ENCODE results near the gene KCNIP2.

Gene KCNIP2

GRCh38 chr10:101843032-101844021, at the start of gene KCNIP2:
Gene KCNIP2 (minus strand): TSS chr10:101843800. CDS start chr10:101843568, 232 bp downstream.
- peak; percentile 47 for DNase-seq (ENCODE audit: low read depth, low spot score)
- no peaks in the 10 kb centered on the region for H3K9me3 ChIP-seq (ENCODE audit: insufficient read depth, low read length)
- H3K9ac ChIP-seq (ENCODE audit: insufficient read length, low read depth), result no peak within 1 kb of the TSS
- peaks cover 13% of the 10 kb centered on the region for H3K4me1 ChIP-seq (ENCODE audit: insufficient read depth, insufficient read length)
- H3K27me3 ChIP-seq (ENCODE audit: insufficient read depth, insufficient read length), result peaks cover 22% of the 10 kb centered on the region
- H3K4me3 ChIP-seq (ENCODE audit: insufficient read length, low read depth), result peak within 1 kb of the TSS; percentile 15
- no peaks in the 10 kb centered on the region for H3K36me3 ChIP-seq (ENCODE audit: insufficient read depth, insufficient read length, low read length)
- no peak for TF ChIP-seq YY1 (IDR thresholded peaks at IDR 0.05; ENCODE audit: insufficient read depth, insufficient read length)
- no peak for TF ChIP-seq SUZ12 (IDR thresholded peaks at IDR 0.05; ENCODE audit: extremely low read depth, insufficient read depth, insufficient read length)
- no peak for TF ChIP-seq ZNF274 (IDR thresholded peaks at IDR 0.05; ENCODE audit: low read depth, low read length)

DNA sequence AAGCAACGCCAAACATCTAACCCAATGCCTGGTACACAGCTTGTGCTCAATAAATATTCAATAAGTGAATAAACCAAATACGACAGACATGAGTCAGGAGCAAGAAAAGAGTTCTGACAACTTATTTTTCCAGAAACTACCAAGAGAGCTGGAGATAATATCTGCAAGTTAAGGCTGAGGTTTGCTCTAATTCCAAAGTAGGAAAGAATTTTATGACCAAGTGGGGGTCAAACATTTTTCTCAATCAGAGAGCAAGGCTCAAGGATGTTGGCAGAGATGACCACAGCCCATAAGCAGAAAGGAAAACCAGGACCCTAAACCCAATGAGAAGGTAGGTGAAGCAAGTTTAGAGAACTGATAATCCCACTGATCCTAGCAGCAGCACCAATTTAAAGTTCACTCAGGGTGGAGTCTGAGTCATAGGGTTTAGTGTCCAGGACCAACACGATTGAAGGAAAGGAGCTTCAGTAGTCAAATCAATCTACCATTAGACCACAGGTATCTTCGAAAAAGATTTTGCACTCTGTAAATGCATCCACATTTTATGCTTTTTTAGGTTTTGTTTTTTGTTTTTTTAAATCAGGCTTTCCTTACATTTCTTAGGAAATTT, 49.3 kb upstream of the KCNIP2 start:
- DNase-seq (ENCODE audit: low read depth, low spot score), result no peak
- Histone ChIP-seq H3K9ac (ENCODE audit: insufficient read length, low read depth) (no peak overlapping the region), H3K9me3 (ENCODE audit: insufficient read depth, low read length) (no peaks in the 10 kb centered on the region), H3K4me3 (ENCODE audit: insufficient read length, low read depth) (no peak overlapping the region), H3K4me1 (ENCODE audit: insufficient read depth, insufficient read length) (no peaks in the 10 kb centered on the region), H3K27me3 (ENCODE audit: insufficient read depth, insufficient read length) (no peaks in the 10 kb centered on the region), H3K36me3 (ENCODE audit: insufficient read depth, insufficient read length, low read length) (no peaks in the 10 kb centered on the region)
- TF ChIP-seq SUZ12 (IDR thresholded peaks at IDR 0.05; ENCODE audit: extremely low read depth, insufficient read depth, insufficient read length) (no peak), ZNF274 (IDR thresholded peaks at IDR 0.05; ENCODE audit: low read depth, low read length) (no peak), YY1 (IDR thresholded peaks at IDR 0.05; ENCODE audit: insufficient read depth, insufficient read length) (no peak)

- Histone ChIP-seq H3K4me3 (ENCODE audit: insufficient read length, low read depth) (no peak overlapping the region), H3K36me3 (ENCODE audit: insufficient read depth, insufficient read length, low read length) (no peaks in the 10 kb centered on the region), H3K9ac (ENCODE audit: insufficient read length, low read depth) (no peak overlapping the region), H3K4me1 (ENCODE audit: insufficient read depth, insufficient read length) (no peaks in the 10 kb centered on the region), H3K27me3 (ENCODE audit: insufficient read depth, insufficient read length) (no peaks in the 10 kb centered on the region), H3K9me3 (ENCODE audit: insufficient read depth, low read length) (no peaks in the 10 kb centered on the region)
- TF ChIP-seq ZNF274 (IDR thresholded peaks at IDR 0.05; ENCODE audit: low read depth, low read length) (no peak), YY1 (IDR thresholded peaks at IDR 0.05; ENCODE audit: insufficient read depth, insufficient read length) (no peak), SUZ12 (IDR thresholded peaks at IDR 0.05; ENCODE audit: extremely low read depth, insufficient read depth, insufficient read length) (no peak)
- DNase-seq (ENCODE audit: low read depth, low spot score), result peak; percentile 46
Measured at GRCh38 chr10:101889256-101890210, 45.9 kb upstream of the KCNIP2 start.

DNA sequence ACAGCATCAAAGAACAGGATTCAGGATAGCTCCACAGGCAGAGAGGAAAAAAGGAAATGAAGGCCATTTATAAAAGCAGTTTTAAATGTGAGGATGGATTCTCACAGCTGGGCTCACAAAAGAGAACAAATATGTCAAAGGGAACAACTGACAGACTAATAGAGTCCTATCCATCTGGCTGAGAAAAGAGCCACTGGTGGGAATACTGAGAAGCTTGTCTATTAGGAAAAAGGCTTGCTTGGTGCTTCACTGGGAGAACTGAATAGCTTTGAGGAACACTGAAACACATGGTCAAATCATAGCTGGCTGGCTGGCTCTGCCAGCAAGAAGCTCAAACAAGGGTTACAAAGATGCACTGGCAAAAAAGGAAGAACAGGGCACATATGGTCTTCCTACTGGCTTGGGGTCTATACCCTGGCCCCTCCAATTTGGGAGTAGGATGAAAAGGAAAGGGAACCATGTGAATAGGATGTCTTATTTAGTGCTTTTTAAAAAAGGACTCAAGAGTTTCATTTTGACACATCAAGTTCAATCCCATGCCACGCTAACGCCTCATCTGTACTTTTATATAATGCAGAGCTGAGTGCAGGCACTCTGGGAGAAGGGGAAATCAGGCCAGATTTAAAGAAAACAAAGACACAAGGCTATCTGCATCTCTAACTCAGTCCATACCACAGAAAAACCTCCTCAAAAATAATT, 44.8 kb upstream of the KCNIP2 start:
- Histone ChIP-seq H3K4me3 (ENCODE audit: insufficient read length, low read depth) (no peak overlapping the region), H3K27me3 (ENCODE audit: insufficient read depth, insufficient read length) (no peaks in the 10 kb centered on the region), H3K9me3 (ENCODE audit: insufficient read depth, low read length) (no peaks in the 10 kb centered on the region), H3K4me1 (ENCODE audit: insufficient read depth, insufficient read length) (no peaks in the 10 kb centered on the region), H3K9ac (ENCODE audit: insufficient read length, low read depth) (no peak overlapping the region), H3K36me3 (ENCODE audit: insufficient read depth, insufficient read length, low read length) (no peaks in the 10 kb centered on the region)
- no peak for DNase-seq (ENCODE audit: low read depth, low spot score)
- TF ChIP-seq YY1 (IDR thresholded peaks at IDR 0.05; ENCODE audit: insufficient read depth, insufficient read length) (no peak), ZNF274 (IDR thresholded peaks at IDR 0.05; ENCODE audit: low read depth, low read length) (no peak), SUZ12 (IDR thresholded peaks at IDR 0.05; ENCODE audit: extremely low read depth, insufficient read depth, insufficient read length) (no peak)

- Histone ChIP-seq H3K9me3 (ENCODE audit: insufficient read depth, low read length) (no peaks in the 10 kb centered on the region), H3K4me3 (ENCODE audit: insufficient read length, low read depth) (no peak overlapping the region), H3K36me3 (ENCODE audit: insufficient read depth, insufficient read length, low read length) (no peaks in the 10 kb centered on the region), H3K27me3 (ENCODE audit: insufficient read depth, insufficient read length) (no peaks in the 10 kb centered on the region), H3K9ac (ENCODE audit: insufficient read length, low read depth) (no peak overlapping the region), H3K4me1 (ENCODE audit: insufficient read depth, insufficient read length) (no peaks in the 10 kb centered on the region)
- no peak for TF ChIP-seq ZNF274 (IDR thresholded peaks at IDR 0.05; ENCODE audit: low read depth, low read length)
- TF ChIP-seq YY1 (IDR thresholded peaks at IDR 0.05; ENCODE audit: insufficient read depth, insufficient read length), result no peak
- TF ChIP-seq SUZ12 (IDR thresholded peaks at IDR 0.05; ENCODE audit: extremely low read depth, insufficient read depth, insufficient read length), result no peak
- DNase-seq (ENCODE audit: low read depth, low spot score), result no peak
Measured at GRCh38 chr10:101887775-101888174, 44.2 kb upstream of the KCNIP2 start.

- TF ChIP-seq YY1 (IDR thresholded peaks at IDR 0.05; ENCODE audit: insufficient read depth, insufficient read length), result no peak
- TF ChIP-seq SUZ12 (IDR thresholded peaks at IDR 0.05; ENCODE audit: extremely low read depth, insufficient read depth, insufficient read length), result no peak
- no peak for TF ChIP-seq ZNF274 (IDR thresholded peaks at IDR 0.05; ENCODE audit: low read depth, low read length)
Measured at GRCh38 chr10:101886521-101887312, 43.1 kb upstream of the KCNIP2 start.

More at GRCh38 chr10:101886521-101887312, 43.1 kb upstream of the KCNIP2 start:
- Histone ChIP-seq H3K4me1 (ENCODE audit: insufficient read depth, insufficient read length) (no peaks in the 10 kb centered on the region), H3K27me3 (ENCODE audit: insufficient read depth, insufficient read length) (no peaks in the 10 kb centered on the region), H3K36me3 (ENCODE audit: insufficient read depth, insufficient read length, low read length) (no peaks in the 10 kb centered on the region), H3K4me3 (ENCODE audit: insufficient read length, low read depth) (no peak overlapping the region), H3K9ac (ENCODE audit: insufficient read length, low read depth) (no peak overlapping the region), H3K9me3 (ENCODE audit: insufficient read depth, low read length) (no peaks in the 10 kb centered on the region)
- DNase-seq (ENCODE audit: low read depth, low spot score), result no peak
